GM18873 (cell line): ENCODE data around the gene TBC1D9.

ENCODE experiments used
- ATAC-seq: cut with Tn5 transposase; IDR thresholded peaks from one replicate; pipeline ENCODE4 v1.9.1; 2021; ENCODE audit warnings: mild to moderate bottlenecking, moderate library complexity, moderate number of reproducible peaks; ENCODE audit not compliant: unreplicated experiment, low FRiP score

TBC1D9 gene

DNA sequence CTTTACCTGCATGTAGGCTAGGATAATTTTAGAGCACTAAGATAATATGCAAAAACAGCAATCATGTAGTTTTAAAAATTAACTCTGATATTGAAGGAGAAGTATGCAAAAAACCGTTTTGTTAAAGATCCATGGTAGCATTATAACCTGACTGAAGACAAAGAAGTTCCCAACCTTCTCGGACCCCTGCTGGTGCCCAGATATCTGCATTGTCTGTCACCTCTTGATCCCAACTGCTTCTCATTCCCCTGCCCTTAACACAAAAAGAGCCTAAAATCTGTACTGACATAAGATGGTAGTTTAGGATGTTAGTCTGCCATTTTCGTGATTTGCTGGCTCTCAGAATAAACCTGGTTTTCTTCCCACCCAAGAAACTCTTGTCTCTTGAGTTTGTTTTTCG lies 125.9 kb downstream of the TBC1D9 start:
- ATAC-seq, result no peak

DNA sequence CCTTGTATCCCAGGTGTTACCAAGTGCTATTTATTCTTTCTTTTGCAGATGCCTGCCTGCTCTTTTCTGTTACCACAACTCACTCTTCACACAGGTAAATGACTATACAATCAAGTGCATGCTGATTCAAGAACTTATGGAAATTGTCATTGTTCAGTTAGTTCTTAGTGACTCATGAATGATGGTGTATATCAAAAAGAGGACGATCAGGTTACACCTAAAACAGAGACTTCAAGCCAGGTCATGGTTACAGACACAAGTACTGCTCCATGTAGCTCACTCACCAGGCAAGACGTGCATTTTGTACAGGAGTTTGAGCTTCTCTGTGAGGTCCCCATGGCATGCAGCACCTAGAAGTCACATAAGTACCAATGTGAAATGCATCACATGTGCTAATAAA lies 128.2 kb downstream of the TBC1D9 start:
- ATAC-seq, result no peak

DNA sequence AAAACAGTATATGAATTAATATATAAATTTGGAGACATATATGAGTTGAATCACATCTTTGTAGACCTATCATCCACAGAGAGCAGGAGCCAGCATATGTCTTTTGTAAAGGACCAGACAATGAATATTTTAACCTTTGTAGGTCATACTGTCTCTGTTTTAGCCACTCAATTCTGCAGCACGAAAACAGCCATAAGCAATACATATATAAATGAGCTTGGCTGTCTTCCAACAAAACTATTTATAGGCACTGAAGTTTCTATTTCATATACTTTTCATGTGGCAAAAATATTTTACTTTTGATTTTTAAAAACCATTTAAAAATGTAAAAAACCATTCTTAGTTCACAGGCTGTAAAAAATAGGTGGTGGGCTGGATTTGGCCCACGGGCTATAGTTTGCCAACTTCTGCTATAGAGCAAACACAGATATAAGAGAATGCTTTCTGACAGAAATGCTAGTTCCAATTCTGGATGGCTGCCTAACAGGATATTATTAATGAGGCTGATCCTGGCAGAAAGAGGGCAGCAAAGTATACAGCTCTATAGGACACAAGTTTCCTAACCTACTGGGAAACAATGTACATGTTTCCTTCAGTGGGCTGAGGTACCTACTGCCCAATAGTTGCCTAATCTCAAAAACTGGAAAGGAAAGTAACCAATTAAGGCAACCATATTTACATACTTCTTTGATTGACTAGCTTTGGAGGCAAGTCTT lies 129.4 kb downstream of the TBC1D9 start:
- ATAC-seq, result no peak

DNA sequence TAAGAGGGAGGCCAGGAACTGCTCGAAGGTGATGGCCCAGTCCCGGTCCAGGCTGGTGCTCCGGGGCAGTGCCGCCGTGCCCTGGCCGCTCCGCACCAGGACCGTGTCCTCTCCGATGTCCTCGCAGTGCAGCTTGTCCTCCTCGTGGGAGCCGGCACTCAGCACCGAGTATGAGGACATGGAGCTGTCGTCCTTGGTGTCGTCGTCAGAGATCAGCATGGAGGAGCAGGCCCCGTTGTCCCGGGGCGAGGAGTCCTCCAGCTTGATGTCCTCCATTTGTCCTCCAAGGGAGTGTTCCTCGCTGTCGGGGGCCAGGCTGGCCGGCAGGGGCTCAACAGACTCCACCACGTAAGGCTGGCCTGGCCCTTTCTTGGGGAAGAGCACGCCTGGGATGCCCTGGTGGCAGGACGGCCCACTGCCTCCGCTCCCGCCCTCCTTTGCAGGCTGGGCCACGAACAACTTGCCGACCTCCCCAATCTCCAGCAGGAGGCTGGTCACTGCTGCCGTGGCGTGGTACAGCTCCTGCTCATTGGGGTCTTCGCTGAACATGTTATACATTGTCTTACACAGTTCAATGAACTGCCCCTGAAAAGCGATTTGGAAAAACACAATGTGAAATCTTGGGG lies 133.7 kb downstream of the TBC1D9 start:
- ATAC-seq, result no peak

DNA sequence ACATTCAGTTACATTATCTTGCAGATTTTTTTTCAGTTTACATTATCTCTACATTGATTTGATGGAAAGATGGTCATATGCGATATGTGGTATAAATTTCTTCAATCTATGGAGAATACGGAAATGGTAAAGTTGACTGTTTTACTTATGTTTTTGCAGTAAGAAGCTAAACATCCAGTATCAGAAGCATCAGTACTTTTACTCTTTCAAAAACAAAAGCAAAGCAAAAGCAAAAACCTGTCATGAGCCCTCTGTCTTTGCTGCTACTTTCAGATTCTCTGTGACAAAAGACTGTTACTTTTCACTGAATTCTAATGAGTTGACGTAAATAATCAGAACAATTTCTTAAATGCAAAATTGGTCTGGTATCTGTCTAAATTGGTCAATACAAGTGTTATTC lies 135.0 kb downstream of the TBC1D9 start:
- ATAC-seq, result no peak

DNA sequence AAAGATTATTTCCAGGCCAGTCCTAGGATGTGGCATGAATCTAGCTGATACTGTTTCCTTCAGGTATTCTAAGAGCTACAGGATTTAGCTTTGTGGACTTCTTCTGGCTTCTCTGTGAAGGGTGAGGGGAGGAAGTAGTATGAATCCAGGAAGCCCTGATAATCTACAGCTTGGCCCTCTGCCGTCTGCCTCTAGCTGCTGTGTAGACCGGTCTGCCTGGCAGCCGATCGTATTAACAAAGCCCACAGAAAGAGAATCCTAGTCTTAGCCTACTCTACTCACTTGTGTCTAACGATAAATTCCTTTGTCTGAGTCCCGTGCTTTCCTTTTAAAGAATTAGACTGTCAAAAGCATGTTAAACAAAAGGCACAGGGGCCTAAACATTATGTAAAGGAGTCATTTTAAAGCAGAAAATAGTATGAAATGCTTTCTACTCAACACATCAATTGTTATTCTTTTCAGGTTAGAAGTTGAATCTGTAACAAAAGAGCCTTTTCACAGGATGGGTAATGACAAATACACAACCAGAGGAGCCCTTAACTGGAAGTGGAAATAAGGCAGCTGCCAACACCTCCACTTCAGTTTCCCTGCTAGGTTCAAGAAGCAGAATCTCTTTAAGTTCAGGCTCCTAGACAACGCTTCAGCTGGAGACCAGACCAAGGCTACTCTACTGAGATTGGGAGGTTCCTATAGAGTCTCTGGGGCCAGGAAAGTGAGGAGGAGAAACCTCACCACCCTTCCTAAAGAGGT lies 138.5 kb downstream of the TBC1D9 start:
- no peak for ATAC-seq

DNA sequence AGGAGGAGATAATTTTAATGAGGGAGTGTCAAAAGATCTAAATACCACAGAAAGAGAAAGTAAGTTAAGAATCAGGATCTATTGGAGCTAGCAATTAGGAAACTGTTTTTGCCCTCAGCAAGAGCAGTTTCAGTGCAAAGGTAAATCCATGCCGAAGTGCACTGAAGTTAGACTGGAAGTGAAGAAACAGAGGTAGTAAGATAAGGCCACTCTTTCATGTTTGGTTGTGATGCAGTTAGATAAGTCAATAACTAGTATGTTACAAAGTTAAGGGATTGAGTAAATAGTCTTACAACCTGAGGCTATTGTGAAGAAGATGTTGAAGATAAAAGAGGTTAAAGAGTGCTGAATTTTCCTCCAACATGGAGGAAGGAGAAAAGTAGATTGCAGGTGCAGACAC lies 140.7 kb downstream of the TBC1D9 start:
- no peak for ATAC-seq

DNA sequence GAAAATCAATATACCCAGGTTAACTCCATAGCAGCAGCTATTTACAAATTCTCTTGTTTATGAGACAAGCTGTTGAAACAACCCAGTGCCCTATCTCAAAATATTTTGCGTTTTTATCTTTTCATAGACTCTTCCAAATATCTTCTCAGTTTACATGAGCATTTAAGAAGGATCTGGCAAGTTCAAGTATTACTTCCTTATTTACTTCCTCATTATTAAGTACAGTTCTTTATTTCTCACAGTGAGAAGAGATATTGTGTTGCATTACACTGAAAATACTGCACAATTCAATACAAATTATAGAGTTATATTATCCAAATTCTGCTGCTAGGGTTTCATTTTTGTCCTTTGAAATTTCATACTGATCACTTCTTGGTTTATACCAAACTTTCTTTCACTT lies 143.8 kb downstream of the TBC1D9 start:
- ATAC-seq, result no peak

DNA sequence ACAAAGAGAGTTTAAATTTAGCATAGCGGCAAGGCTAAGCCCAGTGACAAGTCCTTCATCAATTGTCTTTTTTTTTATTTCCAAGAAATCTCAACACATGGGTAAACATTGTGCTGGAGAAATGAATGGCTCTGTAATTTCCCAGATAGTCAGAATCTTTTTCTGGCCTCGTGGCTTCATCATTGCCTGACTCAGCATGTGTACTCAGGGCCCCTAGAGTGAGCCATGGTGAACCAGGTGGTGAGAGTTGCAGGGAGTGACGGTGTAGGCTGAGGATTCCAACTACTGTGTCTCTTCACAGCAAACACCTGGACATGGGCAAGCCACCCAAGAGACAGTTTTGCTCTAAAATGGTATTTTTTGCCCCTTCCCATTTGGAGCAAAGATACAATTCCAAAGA lies 144.3 kb downstream of the TBC1D9 start:
- ATAC-seq, result no peak

DNA sequence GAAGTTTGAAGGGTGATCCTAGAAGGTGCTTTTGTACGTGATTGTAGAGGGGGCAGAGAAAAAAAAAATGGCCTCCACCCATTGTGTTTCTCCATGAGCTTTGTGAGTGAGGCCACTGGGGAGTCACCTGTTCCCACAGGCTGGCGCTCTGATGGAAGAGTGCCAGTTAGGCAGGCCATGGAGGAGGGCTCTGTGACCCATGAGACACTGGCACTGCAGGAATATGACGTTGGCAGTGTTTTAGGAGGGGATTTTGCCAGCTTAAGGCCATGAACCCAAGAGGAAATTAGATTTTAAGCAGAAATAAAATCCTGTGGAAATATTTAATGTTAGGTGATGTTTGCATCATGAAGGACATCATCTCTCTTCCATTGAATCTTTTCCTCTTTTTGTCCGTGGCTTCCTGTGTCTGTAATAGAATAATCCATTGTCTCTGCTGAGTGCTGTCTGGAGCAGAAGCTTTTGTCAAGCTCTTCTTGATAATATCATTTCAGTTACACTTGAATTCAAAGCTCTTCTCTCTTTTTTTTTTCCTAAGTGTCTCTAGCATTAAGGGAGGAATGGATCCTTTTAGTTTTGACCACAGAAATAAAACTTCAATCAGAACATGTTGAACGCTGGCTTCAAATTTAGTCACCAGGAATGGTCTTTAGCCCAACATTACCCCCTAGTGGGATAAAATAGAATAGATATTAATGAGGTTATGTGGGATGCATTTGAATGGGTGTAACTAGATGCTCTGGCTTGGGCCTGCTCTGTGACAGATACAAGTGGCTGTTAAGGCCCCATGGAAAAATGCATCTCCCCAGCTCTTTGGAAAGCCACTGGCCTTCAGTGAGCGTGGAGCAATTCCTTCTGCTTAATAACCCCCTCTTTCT lies 146.4 kb downstream of the TBC1D9 start:
- ATAC-seq, result peak; percentile 79

DNA sequence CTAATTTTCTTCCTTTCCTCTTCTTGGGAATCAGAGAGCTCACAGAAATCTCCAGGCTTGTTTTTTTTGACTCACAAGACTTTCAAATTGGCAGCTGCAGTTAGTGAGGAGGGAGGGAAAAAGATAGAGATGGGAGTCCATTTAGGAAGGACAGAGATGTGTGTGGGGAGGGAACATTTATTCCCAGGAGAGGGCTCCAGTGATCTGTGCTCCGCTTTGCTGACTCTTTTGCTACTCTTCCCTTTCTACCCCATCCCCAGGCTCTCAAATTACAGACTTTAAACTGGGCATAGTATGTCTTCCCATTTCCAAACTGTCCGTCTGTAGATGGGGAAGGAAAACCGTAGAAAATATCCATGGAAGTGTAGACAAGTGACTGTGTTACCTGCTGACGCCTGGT lies 148.3 kb downstream of the TBC1D9 start:
- no peak for ATAC-seq

DNA sequence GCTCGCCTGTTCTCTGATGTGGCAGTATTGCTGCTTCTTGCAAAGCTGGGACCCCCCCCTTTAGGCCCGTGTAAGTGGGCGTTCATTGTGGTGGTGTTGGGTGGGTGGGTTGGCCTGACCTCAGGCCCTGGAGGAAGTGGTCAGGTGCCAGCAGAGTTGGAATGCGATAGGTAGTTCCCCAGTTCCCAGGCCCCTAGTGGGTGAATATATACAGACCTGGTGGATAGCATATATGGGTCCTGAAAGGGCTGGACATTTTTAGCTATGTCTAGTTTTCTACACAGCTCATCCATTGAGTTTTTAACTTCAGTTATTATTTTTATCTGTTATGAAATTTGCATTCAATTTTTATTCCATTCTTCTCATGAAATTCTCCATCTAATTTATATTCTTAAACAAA lies 151.6 kb downstream of the TBC1D9 start:
- ATAC-seq, result no peak

DNA sequence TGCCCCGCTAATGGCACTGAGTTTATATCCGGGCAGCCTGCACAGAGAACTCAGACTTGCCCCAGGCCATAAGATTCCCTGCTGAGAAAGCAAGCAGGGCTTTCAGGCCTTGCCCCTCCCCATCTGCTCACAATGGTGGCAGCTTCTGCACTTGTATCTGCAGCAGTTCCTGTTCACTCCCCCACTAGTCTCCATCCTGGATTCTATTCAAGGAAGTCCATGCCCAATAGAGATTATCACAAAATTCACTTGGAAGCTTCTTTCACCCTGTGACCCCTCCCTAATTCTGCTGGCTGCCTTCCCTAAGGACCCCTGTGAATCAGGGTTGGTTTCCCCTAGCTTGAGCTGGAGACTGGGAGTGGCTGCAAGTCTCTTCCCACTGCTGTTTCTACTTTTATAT lies 152.9 kb downstream of the TBC1D9 start:
- ATAC-seq, result no peak

DNA sequence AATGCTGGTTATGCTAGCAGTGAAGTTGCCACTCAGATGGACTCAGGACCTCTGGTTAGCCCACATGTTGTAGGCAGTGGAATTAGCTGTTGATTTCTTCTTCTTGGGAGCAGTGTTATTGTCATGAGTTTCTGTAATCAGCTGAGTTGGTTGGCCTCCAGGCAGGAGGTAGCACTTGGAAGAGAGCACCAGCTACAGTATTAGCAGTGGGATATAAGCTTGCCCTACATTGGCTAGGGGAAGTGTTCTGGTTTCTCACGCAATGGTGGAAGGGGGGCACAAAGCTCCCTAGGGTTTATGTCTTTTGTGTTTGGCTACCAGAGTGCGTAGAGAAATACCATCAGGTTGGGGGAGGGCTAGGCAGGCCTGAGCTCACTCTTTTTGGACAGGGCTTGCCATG lies 153.5 kb downstream of the TBC1D9 start:
- ATAC-seq, result no peak

DNA sequence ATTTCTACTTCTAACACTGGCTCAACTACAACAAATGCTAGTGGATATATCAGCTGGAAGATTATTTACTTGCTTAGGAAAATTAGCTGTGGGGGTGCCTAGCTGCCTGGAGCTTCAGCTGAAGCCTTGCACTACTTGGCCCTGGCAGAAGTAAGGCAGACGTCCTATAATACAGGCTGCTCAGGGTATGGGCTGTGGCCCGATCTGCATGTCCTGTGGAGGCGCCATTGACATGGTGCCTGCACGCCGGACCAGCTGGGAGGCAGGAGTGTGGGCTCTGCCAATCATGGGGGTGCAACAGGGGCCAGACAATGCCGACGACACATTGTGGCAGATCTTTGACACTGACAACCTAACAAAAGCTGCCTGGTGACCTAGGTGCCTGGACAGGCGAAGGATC lies 155.8 kb downstream of the TBC1D9 start:
- no peak for ATAC-seq

DNA sequence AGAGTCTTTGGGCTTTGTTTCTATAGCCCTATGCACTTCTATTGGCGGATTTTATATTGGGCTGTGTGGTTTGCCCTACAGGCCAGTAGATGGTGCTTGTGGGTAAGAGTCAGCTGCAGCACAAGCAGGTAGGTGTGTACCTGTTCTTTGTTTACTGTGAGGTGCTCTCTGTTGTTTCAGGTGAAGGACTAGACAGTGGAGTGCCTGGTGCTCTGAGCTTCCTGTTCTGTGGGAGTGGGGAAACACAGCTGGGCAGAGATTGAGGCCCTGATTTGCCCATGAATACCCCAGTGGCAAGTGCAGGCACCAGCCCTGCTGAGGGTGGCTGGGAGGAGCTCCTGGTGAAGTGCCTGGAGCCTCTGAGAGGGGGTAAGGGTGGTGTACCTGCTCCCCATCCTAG lies 161.1 kb downstream of the TBC1D9 start:
- no peak for ATAC-seq

DNA sequence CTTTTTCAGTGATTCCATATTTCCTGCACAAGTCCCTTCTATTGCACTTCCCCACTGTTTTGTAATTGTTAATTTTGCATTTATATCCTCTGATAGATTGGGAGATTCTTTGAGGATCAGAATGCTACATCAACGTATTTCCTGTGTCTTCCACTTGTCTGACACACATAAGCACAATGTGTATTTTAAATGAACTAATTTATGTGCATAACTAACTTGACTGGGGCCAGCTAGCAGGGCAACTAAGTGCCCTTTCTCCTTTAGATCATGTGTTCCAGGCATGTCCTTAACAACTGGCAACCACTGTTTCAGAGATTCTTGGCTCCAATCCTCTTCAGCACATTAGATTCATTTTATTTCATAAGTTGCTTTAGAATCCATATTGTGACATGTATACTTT lies 171.7 kb downstream of the TBC1D9 start:
- no peak for ATAC-seq

DNA sequence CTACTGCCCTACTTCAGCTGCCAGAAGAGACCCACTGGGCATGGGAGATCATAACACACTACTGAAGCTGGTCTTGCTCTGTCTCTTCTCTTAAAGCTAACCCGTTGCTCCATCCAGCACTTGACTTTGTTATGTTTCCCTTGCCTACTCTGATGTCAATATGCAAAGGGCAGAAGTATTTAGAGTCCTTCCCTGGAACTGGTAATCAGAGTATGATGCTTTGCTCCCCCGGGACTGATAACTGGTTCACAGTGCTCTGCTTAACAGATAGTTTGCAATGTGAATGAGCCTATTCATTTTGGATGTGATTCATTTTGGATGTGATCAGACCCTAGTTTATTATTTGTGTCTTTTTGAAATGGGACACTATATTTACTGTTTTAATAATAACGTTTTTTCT lies 175.1 kb downstream of the TBC1D9 start:
- ATAC-seq, result no peak

DNA sequence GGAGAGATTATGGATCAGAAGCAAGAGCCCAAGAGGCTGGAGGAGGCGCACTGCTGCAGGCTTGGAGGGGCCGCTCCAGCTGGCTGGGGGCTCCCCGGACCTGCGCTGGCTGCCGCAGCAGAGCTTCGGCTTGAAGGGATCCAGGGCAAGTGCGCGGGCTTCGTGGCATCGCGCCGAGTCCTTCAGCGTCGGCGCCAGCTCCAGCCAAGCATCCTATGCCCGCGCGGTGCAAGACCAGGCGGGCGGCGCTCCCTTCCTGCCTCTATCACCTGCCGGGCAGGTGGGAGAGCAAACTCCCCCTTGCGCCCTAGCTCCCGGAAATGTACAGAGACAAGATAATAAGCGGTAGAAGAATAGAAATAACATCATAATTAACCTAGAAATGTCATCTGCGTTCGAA lies 176.9 kb downstream of the TBC1D9 start:
- ATAC-seq, result no peak

DNA sequence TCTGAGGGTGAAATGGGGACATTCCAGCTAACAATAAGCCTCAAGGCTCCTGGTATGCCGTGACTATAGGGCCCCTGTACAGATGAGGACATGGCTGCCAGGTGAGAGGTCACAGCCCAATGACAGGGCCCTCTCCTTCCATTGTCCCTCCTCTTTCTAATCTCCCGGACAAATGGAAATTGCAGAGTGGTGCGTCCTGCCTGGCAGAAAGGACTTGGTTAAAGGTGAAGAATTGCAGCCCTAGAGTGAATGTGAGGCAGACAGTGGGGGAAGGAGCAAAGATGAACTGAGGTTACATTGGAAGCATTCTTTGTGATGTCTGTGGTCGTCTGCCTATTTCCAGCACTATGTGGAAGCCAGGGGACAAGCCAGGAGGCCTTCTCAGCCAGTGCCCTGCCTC lies 180.7 kb downstream of the TBC1D9 start:
- no peak for ATAC-seq

DNA sequence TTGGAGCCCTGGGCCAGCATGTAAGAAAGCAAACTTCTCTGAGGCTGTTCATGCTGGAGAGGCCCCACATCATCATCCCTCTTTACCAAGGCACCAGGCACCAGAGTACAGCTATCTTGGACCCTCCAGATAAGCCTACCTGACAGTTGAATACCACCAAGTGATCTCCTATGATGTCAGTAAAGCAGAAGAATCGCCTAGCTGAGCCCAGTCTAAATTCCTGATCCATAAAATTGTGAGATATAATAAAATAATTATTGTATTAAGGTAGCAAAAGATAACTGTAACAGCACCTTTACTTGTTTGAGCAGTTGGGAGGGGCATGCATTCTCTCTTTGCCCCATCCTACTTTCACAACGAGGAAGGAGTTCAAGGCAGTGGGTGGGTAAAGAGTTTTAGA lies 184.6 kb downstream of the TBC1D9 start:
- no peak for ATAC-seq
